HepG2 (cell line): Measurements from ENCODE around the gene TTC28. TPM values are rescaled to one million over a fixed set of nuclear protein-coding genes. Genes with fewer than 3 reads are reported as not detected.

Source experiments
- ATAC-seq: fragments of 200-7000 bp; cut with Tn5 transposase; 3 replicates; pipeline ENCODE4 v1.9.1; 2020; ENCODE audit warnings: mild to moderate bottlenecking, moderate library complexity
- BruUV-seq: library from RNA; stranded (reverse); fragments of 400-500 nt; replicated peaks from 2 replicates; lab custom pipeline; 2021; lab: Mats Ljungman, UMichigan
- CTCF ChIA-PET: fragments of 300-600 bp; formaldehyde crosslinking; extraction: SDS; loops from one replicate; lab custom pipeline; 2021; ENCODE audit warnings: low total read pairs, inconsistent platforms, low intra/inter-chr PET ratio; lab: Yijun Ruan, JAX
- POLR2A ChIA-PET: fragments of 350-600 bp; sonication (Branson Sonifier 250); formaldehyde crosslinking; loops from one replicate; lab custom pipeline; 2020; ENCODE audit warnings: antibody characterized with exemption, inconsistent platforms; lab: Yijun Ruan, JAX
- DNase-seq: peaks from one replicate; pipeline ENCODE4 v3.0.0-alpha.2; 2015; ENCODE audit warnings: low spot score
- FAIRE-seq: peaks from 3 replicates; lab custom pipeline; 2011; peaks lifted over from hg19 to GRCh38; lab: Jason Lieb, UNC
- H2AFZ ChIP-seq: one replicate; pipeline ENCODE4 v1.6.1; 2011; ENCODE audit warnings: low read length, inconsistent platforms
- H3K27ac ChIP-seq: fragments of 300-600 bp; 3 replicates; pipeline ENCODE4 v1.8.0; 2011; ENCODE audit warnings: mixed run types, mild to moderate bottlenecking, mixed read lengths, low read length, inconsistent platforms; ENCODE audit not compliant: insufficient read depth; ENCODE audit errors: extremely low read length
- H3K27me3 ChIP-seq, 2 experiments: fragments of 200-600 bp in 1 of 2; 2 replicates in 1 of 2; 3 replicates in 1 of 2; pipeline versions ENCODE4 v1.6.0 to v1.8.0; 2011; ENCODE audit warnings: low read length in 2 of 2, mild to moderate bottlenecking in 2 of 2, moderate library complexity in 2 of 2, inconsistent platforms in 1 of 2; ENCODE audit not compliant: insufficient read depth in 2 of 2, control insufficient read depth in 1 of 2
- H3K36me3 ChIP-seq, 2 experiments: fragments of 200-600 bp in 1 of 2; replicated peaks in 1 of 2; 2 replicates in 1 of 2; 3 replicates in 1 of 2; pipeline versions ENCODE4 v1.5.1 to v1.8.0; 2011; ENCODE audit warnings: low read length in 2 of 2, inconsistent platforms in 1 of 2; ENCODE audit not compliant: insufficient read depth in 2 of 2, control insufficient read depth in 1 of 2
- H3K4me1 ChIP-seq: 2 replicates; pipeline ENCODE4 v1.5.1; 2012; ENCODE audit warnings: low read length, inconsistent platforms; ENCODE audit not compliant: insufficient read depth
- H3K4me2 ChIP-seq: 2 replicates; pipeline ENCODE4 v1.6.0; 2011; ENCODE audit warnings: low read depth, low read length, inconsistent platforms
- H3K4me3 ChIP-seq, 3 experiments: fragments of 200-600 bp in 1 of 3; sonication (generic), shearing (Covaris generic) in 1 of 3; replicated peaks in 1 of 3; 2 replicates each; pipeline ENCODE4 v1.5.1; 2011 to 2016; ENCODE audit warnings: low read length in 3 of 3, inconsistent platforms in 2 of 3, low read depth in 2 of 3, mild to moderate bottlenecking in 2 of 3, control low read depth in 1 of 3, mixed read lengths in 1 of 3; ENCODE audit not compliant: insufficient read depth in 1 of 3
- H3K79me2 ChIP-seq: one replicate; pipeline ENCODE4 v1.6.1; 2011; ENCODE audit warnings: low read length, inconsistent platforms; ENCODE audit not compliant: insufficient read depth
- H3K9ac ChIP-seq: 2 replicates; pipeline ENCODE4 v1.6.0; 2011; ENCODE audit warnings: mild to moderate bottlenecking, low read depth, low read length, inconsistent platforms; ENCODE audit not compliant: insufficient read depth
- H3K9me3 ChIP-seq: 2 replicates; pipeline ENCODE4 v1.5.1; 2012; ENCODE audit warnings: mild to moderate bottlenecking, low read length
- H4K20me1 ChIP-seq: 2 replicates; pipeline ENCODE4 v1.6.0; 2011; ENCODE audit warnings: inconsistent platforms, mild to moderate bottlenecking, low read length, moderate library complexity; ENCODE audit not compliant: insufficient read depth
- ATRX ChIP-seq: sonication (generic); formaldehyde crosslinking; IDR thresholded peaks from 2 replicates; pipeline ENCODE4 v1.4.0; 2020; ENCODE audit warnings: missing genetic modification reagents, borderline replicate concordance
- ELF4 ChIP-seq: sonication (generic); formaldehyde crosslinking; IDR thresholded peaks from 2 replicates; pipeline ENCODE4 v1.5.0; 2020; ENCODE audit warnings: missing genetic modification reagents, mild to moderate bottlenecking, moderate library complexity, borderline replicate concordance
- HMGA1 ChIP-seq: sonication (generic); formaldehyde crosslinking; conservative IDR thresholded peaks from 2 replicates; pipeline ENCODE4 v1.4.0; 2020; ENCODE audit warnings: missing genetic modification reagents
- KDM1A ChIP-seq: IDR thresholded peaks from 2 replicates; pipeline ENCODE4 v1.6.1; 2016; ENCODE audit warnings: missing compliant biosample characterization
- MYC ChIP-seq: sonication (generic); formaldehyde crosslinking; IDR thresholded peaks from 2 replicates; pipeline ENCODE4 v1.9.0; 2021; ENCODE audit warnings: missing genetic modification reagents, borderline replicate concordance
- NR3C1 ChIP-seq: sonication (generic); formaldehyde crosslinking; IDR thresholded peaks from 2 replicates; pipeline ENCODE4 v1.4.0; 2020; ENCODE audit warnings: missing genetic modification reagents
- RFX1 ChIP-seq: fragments of 450-650 bp; IDR thresholded peaks from 2 replicates; pipeline ENCODE4 v1.6.1; 2017
- SSRP1 ChIP-seq: IDR thresholded peaks from 2 replicates; pipeline ENCODE4 v1.6.1; 2016; ENCODE audit warnings: control low read depth
- ZBTB7A ChIP-seq: sonication (generic); formaldehyde crosslinking; IDR thresholded peaks from 2 replicates; pipeline ENCODE4 v1.8.0; 2022; ENCODE audit warnings: mild to moderate bottlenecking, missing genetic modification reagents
- ZNF10 ChIP-seq: sonication (generic); formaldehyde crosslinking; IDR thresholded peaks from 2 replicates; pipeline ENCODE4 v1.4.0; 2020; ENCODE audit warnings: mild to moderate bottlenecking, low read depth, missing genetic modification reagents, borderline replicate concordance
- ZNF331 ChIP-seq: sonication (generic); formaldehyde crosslinking; IDR thresholded peaks from 2 replicates; pipeline ENCODE4 v1.4.0; 2020; ENCODE audit warnings: missing genetic modification reagents
- ZNF605 ChIP-seq: sonication (generic); formaldehyde crosslinking; IDR thresholded peaks from 2 replicates; pipeline ENCODE4 v1.8.0; 2022; ENCODE audit warnings: mild to moderate bottlenecking, missing genetic modification reagents
- ZNF772 ChIP-seq: sonication (generic); formaldehyde crosslinking; IDR thresholded peaks from 2 replicates; pipeline ENCODE4 v1.5.0; 2020; ENCODE audit warnings: mild to moderate bottlenecking, missing genetic modification reagents
- WGBS: methylation state at CpG from one replicate; pipeline ENCODE4 v1.1.6; 2017; ENCODE audit warnings: low lambda C conversion rate; 5-methylcytosine and 5-hydroxymethylcytosine counted together
- in situ Hi-C: cut with HindIII; loops from 2 replicates; pipeline ENCODE4 v1.10.0; 2017; ENCODE audit warnings: low pct_unique_long_range_greater_than_20kb; ENCODE audit not compliant: extremely low pct_ligation_motif_present
- intact Hi-C: fragments of 100-400 bp; cut with micrococcal nuclease; formaldehyde crosslinking; loops from one replicate; pipeline ENCODE4 v1.10.0; 2022; ENCODE audit not compliant: unreplicated experiment
- polyA plus RNA-seq, 8 experiments: library from polyadenylated mRNA; depleted of rRNA in 3 of 8; stranded (reverse) in 7 of 8; unstranded in 1 of 8; fragments of >200 nt; fragmentation: Illumina TruSeq in 4 of 8; extraction: Trizol in 4 of 8; gene quantifications; 2 replicates each; pipeline versions ENCODE4 v1.2.1 to v1.2.3, GENCODE V29; 2011 to 2016; ENCODE audit warnings: low read depth in 4 of 8, missing spikeins in 1 of 8, mixed read lengths in 1 of 8; ENCODE audit not compliant: insufficient read depth in 1 of 8
- total RNA-seq, 5 experiments: library from RNA; depleted of rRNA; stranded (reverse); fragments of >200 nt; fragmentation: Illumina TruSeq; extraction: Trizol; gene quantifications; 2 replicates each; pipeline ENCODE4 v1.2.3, GENCODE V29; 2016; ENCODE audit warnings: low read depth in 1 of 5

TTC28 gene
- total and polyA plus RNA-seq, 2 of the 13 experiments (the other 11 are each of a cell fraction or from before 2014, with no cell fraction given) = 4.2 to 13.1 TPM

DNA sequence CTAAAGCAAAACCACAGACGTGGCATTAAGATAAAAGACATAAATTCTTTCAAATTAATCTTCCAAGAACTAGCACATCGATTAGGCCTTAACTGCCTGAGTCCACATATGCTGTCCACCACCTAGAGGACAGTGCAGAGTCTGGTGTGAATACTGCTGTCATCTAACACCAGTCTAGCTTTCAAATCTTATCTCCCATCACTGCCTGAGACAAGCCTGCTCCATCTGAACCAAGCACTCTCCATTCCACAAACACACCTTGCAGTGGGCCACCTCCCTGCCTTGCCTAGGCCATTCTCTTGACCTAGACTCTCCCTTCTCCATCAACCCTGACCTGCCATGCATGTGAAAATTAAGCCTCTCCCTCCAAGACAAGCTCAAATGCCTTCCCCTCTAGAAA, 631.1 kb downstream of the TTC28 start (continued):
- no peak for TF ChIP-seq ZNF331 (CRISPR knock-in tag)
- TF ChIP-seq ZNF605 (CRISPR knock-in tag) = no peak
- no peak for TF ChIP-seq HMGA1 (CRISPR knock-in tag)

DNA sequence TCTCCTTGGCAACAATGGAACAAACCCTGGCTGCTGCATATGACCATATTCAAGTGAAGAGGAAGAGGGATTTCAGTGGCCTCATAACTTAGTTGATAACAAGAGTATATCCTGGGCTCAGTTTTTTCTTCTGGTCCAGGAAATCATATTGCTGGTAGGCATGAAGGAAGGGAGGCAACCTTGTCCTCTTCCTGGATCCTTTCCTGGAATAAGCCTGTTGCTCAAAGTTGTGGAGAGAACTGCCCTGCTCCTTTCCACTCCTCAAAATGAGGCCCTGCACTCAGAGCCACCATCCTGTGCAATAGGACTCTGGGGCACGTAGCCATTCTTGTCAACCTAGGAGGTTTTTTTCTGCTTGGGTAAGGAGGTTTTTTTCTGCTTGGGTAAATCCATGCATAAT, 631.9 kb downstream of the TTC28 start:
- no TSS peak for BruUV-seq
- TF ChIP-seq MYC = no peak
- no peak for TF ChIP-seq ZNF10 (CRISPR knock-in tag)
- TF ChIP-seq KDM1A (CRISPR knock-in tag) = no peak
- TF ChIP-seq ELF4 (CRISPR knock-in tag) = no peak
- no peak for TF ChIP-seq SSRP1
- TF ChIP-seq ZNF772 (CRISPR knock-in tag) = no peak
- TF ChIP-seq NR3C1 (CRISPR knock-in tag) = no peak
- TF ChIP-seq ZBTB7A = no peak
- no peak for TF ChIP-seq ATRX (CRISPR knock-in tag)
- no peak for TF ChIP-seq RFX1
- CTCF ChIA-PET = no interaction called here
- no peak for ATAC-seq
- intact Hi-C loops = no loop called here
- no peak for FAIRE-seq
- H4K20me1 ChIP-seq = no peaks in the 10 kb centered on the region; the same call in 1 of the 2 replicates
- H2AFZ ChIP-seq = no peak overlapping the region
- no peaks in the 10 kb centered on the region for H3K27me3 ChIP-seq
- POLR2A ChIA-PET = no interaction called here
- H3K9me3 ChIP-seq = no peaks in the 10 kb centered on the region
- 100% methylated on average over 1 of the region's 1 CpG for WGBS
- H3K4me3 ChIP-seq = no peak overlapping the region
- peaks cover 7% of the 10 kb centered on the region for H3K4me1 ChIP-seq
- no peak for DNase-seq
- H3K4me2 ChIP-seq = no peak overlapping the region
- H3K9ac ChIP-seq = no peak overlapping the region
- in situ Hi-C loops = no loop called here
- H3K36me3 ChIP-seq = no peaks in the 10 kb centered on the region
- no peak overlapping the region for H3K27ac ChIP-seq
- no peaks in the 10 kb centered on the region for H3K79me2 ChIP-seq
